Heart left ventricle (tissue), 16 donors: Measurements from ENCODE around the gene CIC. TPM values are rescaled to one million over a fixed set of nuclear protein-coding genes. Genes with fewer than 3 reads are reported as not detected.
"Not testable (repeated sequence)": the region's sequence is repeated elsewhere in the genome, so short reads cannot be mapped to it uniquely, and the experiment has no call there.

ENCODE experiments used
- ATAC-seq, 4 donors: fragments of 200-7000 bp; cut with Tn5 transposase; one replicate each; pipeline ENCODE4 v1.9.1; 2020 to 2022; ENCODE audit warnings: moderate library complexity in 4 of 4, mild to moderate bottlenecking in 3 of 4, moderate number of reproducible peaks in 1 of 4
- DNase-seq, 5 donors: peaks; one replicate each; pipeline ENCODE4 v3.0.0-alpha.2; 2020
- H3K27ac ChIP-seq, 12 donors: fragments of 200-600 bp; sonication (generic) in 4 of 12; one replicate each; pipeline versions ENCODE4 v1.5.0 to v1.8.0; 2016 to 2022; ENCODE audit warnings: mild to moderate bottlenecking in 2 of 12
- H3K27me3 ChIP-seq, 9 donors: fragments of 200-600 bp; sonication (generic) in 2 of 9; one replicate each; pipeline versions ENCODE4 v1.5.1 to v1.8.0; 2016 to 2022; ENCODE audit warnings: mild to moderate bottlenecking in 3 of 9
- H3K36me3 ChIP-seq, 9 donors: fragments of 200-600 bp; sonication (generic) in 2 of 9; one replicate each; pipeline versions ENCODE4 v1.5.0 to v1.8.0; 2018 to 2022; ENCODE audit warnings: mild to moderate bottlenecking in 2 of 9
- H3K4me1 ChIP-seq, 12 donors: fragments of 200-600 bp; sonication (generic) in 4 of 12; one replicate each; pipeline versions ENCODE4 v1.5.0 to v1.8.0; 2016 to 2022; ENCODE audit warnings: mild to moderate bottlenecking in 3 of 12
- H3K4me3 ChIP-seq, 12 donors: fragments of 200-600 bp; sonication (generic) in 4 of 12; one replicate each; pipeline versions ENCODE4 v1.5.0 to v1.8.0; 2017 to 2022; ENCODE audit warnings: mild to moderate bottlenecking in 9 of 12, moderate library complexity in 4 of 12
- H3K9me3 ChIP-seq, 12 donors: fragments of 200-600 bp; sonication (generic) in 4 of 12; one replicate each; pipeline versions ENCODE4 v1.5.0 to v1.8.0; 2016 to 2022; ENCODE audit warnings: mild to moderate bottlenecking in 1 of 12
- POLR2A ChIP-seq, 2 donors: fragments of 450-650 bp; IDR thresholded peaks; one replicate each; pipeline ENCODE4 v1.6.1; 2017; ENCODE audit warnings: antibody characterized with exemption in 2 of 2, mild to moderate bottlenecking in 2 of 2, moderate library complexity in 2 of 2
- WGBS, 4 donors: extraction: QIAGEN DNeasy Blood & Tissue Kit in 2 of 4; methylation state at CpG; one replicate each; pipeline versions ENCODE4 v1.1.5 to v1.1.7; 2013 to 2018; 5-methylcytosine and 5-hydroxymethylcytosine counted together
- intact Hi-C, 10 donors: fragments of 100-400 bp; cut with DNase I; formaldehyde crosslinking; loops; one replicate each; pipeline versions ENCODE4 v1.11.1 to v1.14.2; 2022
- polyA plus RNA-seq, 2 donors: library from polyadenylated mRNA; stranded (reverse); fragments of 200-250 nt; gene quantifications; one replicate each; pipeline ENCODE4 v1.2.3, GENCODE V29; 2013
- total RNA-seq, 9 donors: library from RNA; depleted of rRNA in 2 of 9; stranded (reverse); fragments of >200 nt in 2 of 9; fragmentation: NEBNext Ultra II Directional in 3 of 9; extraction: Animal tissue kit (Norgen Biotek cat#: 25700) in 3 of 9; gene quantifications; one replicate each; pipeline versions ENCODE4 v1.1.0 to v1.2.4, GENCODE V29; 2016 to 2023
- TF ChIP-seq, protein P1 (sequence below), 12 donors: fragments of 200-600 bp; sonication (generic) in 4 of 12; IDR thresholded peaks; one replicate each; pipeline versions ENCODE4 v1.5.0 to v1.8.0; 2018 to 2022; ENCODE audit warnings: antibody characterized with exemption in 12 of 12, mild to moderate bottlenecking in 5 of 12
- donor health status: ischemic (EF 13 %, LVEDD 7.1; RV severe dilation, severe dysfunction).
- donor health status: healthy with polysubstance abuse.
- donor health status: DM: no; HTN: yes; CAD: no.
- donor health status: DM: no; HTN: no; CAD: no.
- donor health status: ischemic (EF 25% LVEDD 6.9; RV normal size, moderate dysfunction).
- donor health status: ischemic (EF 25% LVEDD 5.7; RV mildly dilated, moderate dysfunction).
- donor health status: healthy.
- donor health status: DM: yes; HTN: yes; CAD: no.
- donor health status: ischemic (EF 35%, LVEDD 5.7; RV mildly dilated, moderate dysfunction).
- donor health status: nonischemic (EF 11% LVEDD 7.7; RV severe dilation, severe dysfunction).
- donor health status: DM: yes; HTN: yes; CAD: no.
- donor health status: PGD.
- donor health status: ischemic (EF 29% LVEDD 5.4; RV normal size, mild dysfunction).
- donor health status: nonischemic (EF 23%, LVEDD 6.1; RV moderate dilation, normal function).

Gene CIC
- total and polyA plus RNA-seq, 11 donors, result 25.5 to 54.8 (median 31.0) TPM

DNA sequence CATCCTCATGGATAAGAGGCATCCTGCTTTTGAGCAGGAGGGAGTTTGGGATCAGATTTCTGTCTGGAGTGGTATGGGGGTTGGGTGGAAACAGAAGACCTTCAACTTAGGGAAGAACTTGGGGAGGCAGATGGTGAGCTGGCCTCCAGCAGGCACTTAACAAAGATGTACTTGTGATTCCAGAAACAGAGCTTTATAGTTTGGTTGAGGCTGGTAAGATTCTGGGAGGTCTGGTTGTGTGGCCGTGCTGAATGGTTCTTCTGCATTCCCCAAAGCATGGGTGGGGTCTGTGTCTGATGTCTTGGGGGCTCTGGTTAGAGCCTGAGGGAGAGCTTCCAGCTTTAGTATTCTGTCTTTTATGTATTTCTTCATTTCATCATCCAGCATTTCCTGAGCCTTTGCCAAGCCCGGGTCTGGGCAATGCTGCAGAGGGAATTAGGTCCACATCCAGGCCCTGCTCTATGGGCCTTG lies 61.2 kb downstream of the CIC start:
- TF ChIP-seq POLR2A (IDR thresholded peaks at IDR 0.05), result no peak
- TF ChIP-seq, protein P1, sequence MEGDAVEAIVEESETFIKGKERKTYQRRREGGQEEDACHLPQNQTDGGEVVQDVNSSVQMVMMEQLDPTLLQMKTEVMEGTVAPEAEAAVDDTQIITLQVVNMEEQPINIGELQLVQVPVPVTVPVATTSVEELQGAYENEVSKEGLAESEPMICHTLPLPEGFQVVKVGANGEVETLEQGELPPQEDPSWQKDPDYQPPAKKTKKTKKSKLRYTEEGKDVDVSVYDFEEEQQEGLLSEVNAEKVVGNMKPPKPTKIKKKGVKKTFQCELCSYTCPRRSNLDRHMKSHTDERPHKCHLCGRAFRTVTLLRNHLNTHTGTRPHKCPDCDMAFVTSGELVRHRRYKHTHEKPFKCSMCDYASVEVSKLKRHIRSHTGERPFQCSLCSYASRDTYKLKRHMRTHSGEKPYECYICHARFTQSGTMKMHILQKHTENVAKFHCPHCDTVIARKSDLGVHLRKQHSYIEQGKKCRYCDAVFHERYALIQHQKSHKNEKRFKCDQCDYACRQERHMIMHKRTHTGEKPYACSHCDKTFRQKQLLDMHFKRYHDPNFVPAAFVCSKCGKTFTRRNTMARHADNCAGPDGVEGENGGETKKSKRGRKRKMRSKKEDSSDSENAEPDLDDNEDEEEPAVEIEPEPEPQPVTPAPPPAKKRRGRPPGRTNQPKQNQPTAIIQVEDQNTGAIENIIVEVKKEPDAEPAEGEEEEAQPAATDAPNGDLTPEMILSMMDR (IDR thresholded peaks at IDR 0.05), result no peak
- 52 to 72% (median 60%) methylated on average over 2 of the region's 2 CpGs for WGBS, 4 donors
- ATAC-seq (no peak), DNase-seq (no peak)
- intact Hi-C loops, result no loop called here
- Histone ChIP-seq H3K27ac (no peak overlapping the region), H3K4me1 (peaks cover 2 to 42% (median 15%) of the 10 kb centered on the region in 12 donors), H3K4me3 (no peak overlapping the region), H3K36me3 (peaks cover 0 to 9% (median under 1%) of the 10 kb centered on the region in 9 donors), H3K27me3 (no peaks in the 10 kb centered on the region), H3K9me3 (no peaks in the 10 kb centered on the region)

DNA sequence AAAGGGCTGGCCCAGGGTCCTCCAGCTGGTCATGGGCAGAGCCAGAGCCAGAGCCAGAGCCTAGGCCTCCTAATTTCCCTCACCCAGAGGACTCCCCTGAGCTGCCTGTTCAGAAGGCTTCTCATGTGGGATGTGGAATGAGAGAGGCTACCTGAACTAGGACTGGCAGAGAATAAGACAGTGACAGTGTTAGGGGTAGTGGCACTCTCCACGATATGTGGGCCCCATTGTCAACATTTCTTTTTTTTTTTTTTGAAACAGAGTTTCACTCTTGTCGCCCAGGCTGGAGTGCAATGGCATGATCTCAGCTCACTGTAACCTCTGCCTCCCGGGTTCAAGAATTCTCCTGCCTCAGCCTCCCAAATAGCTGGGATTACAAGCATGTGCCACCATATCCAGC lies 62.3 kb downstream of the CIC start:
- ATAC-seq, H3K9me3 ChIP-seq, H3K27me3 ChIP-seq, DNase-seq, H3K4me3 ChIP-seq, intact Hi-C loops: not testable (repeated sequence)
- WGBS, 4 donors, result 86 to 89% (median 87%) methylated on average over 3 of the region's 3 CpGs
- Histone ChIP-seq H3K36me3 (peaks cover 0 to 19% (median 5%) of the 10 kb centered on the region in 9 donors), H3K27ac (peak overlapping the region in 1 of 12 donors; percentile 19), H3K4me1 (peaks cover 0 to 37% (median 13%) of the 10 kb centered on the region in 12 donors)

DNA sequence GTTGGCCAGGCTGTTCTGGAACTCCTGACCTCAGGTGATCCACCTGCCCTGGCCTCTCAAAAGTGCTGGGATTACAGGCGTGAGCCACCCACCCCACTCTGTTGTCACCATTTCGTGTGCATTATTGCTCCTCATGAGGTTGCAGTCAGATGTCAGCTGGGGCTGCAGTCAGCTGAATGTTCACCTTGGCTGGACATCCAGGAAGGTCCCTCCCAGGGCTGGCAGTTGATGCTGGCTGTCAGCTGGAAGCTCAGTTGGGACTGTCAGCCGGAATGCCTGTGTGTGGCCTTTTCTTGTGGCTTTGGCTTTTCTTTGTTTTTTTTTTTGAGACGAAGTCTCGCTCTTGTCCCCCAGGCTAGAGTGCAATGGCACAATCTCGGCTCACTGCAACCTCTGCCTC lies 63.0 kb downstream of the CIC start:
- no peaks in the 10 kb centered on the region for H3K9me3 ChIP-seq
- intact Hi-C loops, result no loop called here
- ATAC-seq (peak in 2 of 4 donors; percentile 27 to 43), DNase-seq (peak in 1 of 5 donors; percentile 62)
- H3K4me3 ChIP-seq, result no peak overlapping the region
- H3K27me3 ChIP-seq, result no peaks in the 10 kb centered on the region
- TF ChIP-seq, protein P1 (IDR thresholded peaks at IDR 0.05), result no peak
- TF ChIP-seq POLR2A (IDR thresholded peaks at IDR 0.05), result no peak
- H3K27ac ChIP-seq, result peak overlapping the region in 1 of 12 donors; percentile 19
- 72 to 81% (median 76%) methylated on average over 6 of the region's 6 CpGs for WGBS, 4 donors
- H3K4me1 ChIP-seq, result peaks cover 0 to 30% (median 6%) of the 10 kb centered on the region in 12 donors
- H3K36me3 ChIP-seq, result peaks cover 0 to 27% (median 12%) of the 10 kb centered on the region in 9 donors

DNA sequence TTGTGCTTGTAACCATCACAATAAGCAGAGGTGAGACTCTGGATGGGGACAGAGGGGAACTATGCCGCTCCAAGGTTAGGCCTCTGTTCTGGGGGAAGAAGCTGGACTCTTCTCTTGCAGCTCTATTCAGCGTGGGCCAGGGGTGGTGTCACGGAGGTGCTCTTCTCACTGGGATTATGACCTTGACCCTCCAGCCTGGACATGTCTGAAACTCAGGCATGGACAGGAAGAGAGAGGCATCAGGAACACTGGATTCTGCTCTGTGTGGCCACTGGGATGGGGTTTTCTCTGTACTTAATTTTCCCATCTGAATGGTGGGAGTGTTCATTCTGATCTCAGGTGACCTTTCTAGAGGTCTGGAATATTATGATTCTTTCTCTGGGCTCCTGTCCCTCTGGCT lies 64.0 kb downstream of the CIC start:
- Histone ChIP-seq H3K27ac (no peak overlapping the region), H3K4me3 (no peak overlapping the region), H3K9me3 (no peaks in the 10 kb centered on the region), H3K4me1 (peaks cover 0 to 20% (median 0%) of the 10 kb centered on the region in 12 donors), H3K27me3 (no peaks in the 10 kb centered on the region), H3K36me3 (peaks cover 0 to 34% (median 19%) of the 10 kb centered on the region in 9 donors)
- no peak for TF ChIP-seq POLR2A (IDR thresholded peaks at IDR 0.05)
- TF ChIP-seq, protein P1 (IDR thresholded peaks at IDR 0.05), result no peak
- 83 to 96% (median 91%) methylated on average over 3 of the region's 3 CpGs for WGBS, 4 donors
- intact Hi-C loops, result no loop called here
- no peak for ATAC-seq
- DNase-seq, result peak in 1 of 5 donors; percentile 10
